ENCODE results near the gene MALT1.

Gene MALT1

GRCh38 chr18:58803978-58804377, 132.7 kb downstream of the MALT1 start:
- no peak overlapping the region for H2AFZ ChIP-seq (ENCODE audit: low read depth, low read length)
- H3K4me3 ChIP-seq (ENCODE audit: low read length), result no peak overlapping the region
- H3K27ac ChIP-seq (ENCODE audit: low read length), result no peak overlapping the region
- H3K79me2 ChIP-seq (ENCODE audit: low read length), result no peaks in the 10 kb centered on the region
- H3K36me3 ChIP-seq (replicated peaks; ENCODE audit: low read depth, low read length), result peaks cover 3% of the 10 kb centered on the region
- H3K4me1 ChIP-seq (ENCODE audit: low read length), result peaks cover 35% of the 10 kb centered on the region
- H3K27me3 ChIP-seq (ENCODE audit: low read depth, low read length), result no peaks in the 10 kb centered on the region
- H3K9ac ChIP-seq (ENCODE audit: low read length), result no peak overlapping the region
- H3K9me3 ChIP-seq (ENCODE audit: insufficient read depth, low read length), result peaks cover 3% of the 10 kb centered on the region
- no peak overlapping the region for H3K4me2 ChIP-seq (ENCODE audit: low read length)
- no peak for TF ChIP-seq EZH2phosphoT487 (IDR thresholded peaks at IDR 0.05; ENCODE audit: low read depth)
- TF ChIP-seq, protein P1, sequence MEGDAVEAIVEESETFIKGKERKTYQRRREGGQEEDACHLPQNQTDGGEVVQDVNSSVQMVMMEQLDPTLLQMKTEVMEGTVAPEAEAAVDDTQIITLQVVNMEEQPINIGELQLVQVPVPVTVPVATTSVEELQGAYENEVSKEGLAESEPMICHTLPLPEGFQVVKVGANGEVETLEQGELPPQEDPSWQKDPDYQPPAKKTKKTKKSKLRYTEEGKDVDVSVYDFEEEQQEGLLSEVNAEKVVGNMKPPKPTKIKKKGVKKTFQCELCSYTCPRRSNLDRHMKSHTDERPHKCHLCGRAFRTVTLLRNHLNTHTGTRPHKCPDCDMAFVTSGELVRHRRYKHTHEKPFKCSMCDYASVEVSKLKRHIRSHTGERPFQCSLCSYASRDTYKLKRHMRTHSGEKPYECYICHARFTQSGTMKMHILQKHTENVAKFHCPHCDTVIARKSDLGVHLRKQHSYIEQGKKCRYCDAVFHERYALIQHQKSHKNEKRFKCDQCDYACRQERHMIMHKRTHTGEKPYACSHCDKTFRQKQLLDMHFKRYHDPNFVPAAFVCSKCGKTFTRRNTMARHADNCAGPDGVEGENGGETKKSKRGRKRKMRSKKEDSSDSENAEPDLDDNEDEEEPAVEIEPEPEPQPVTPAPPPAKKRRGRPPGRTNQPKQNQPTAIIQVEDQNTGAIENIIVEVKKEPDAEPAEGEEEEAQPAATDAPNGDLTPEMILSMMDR (IDR thresholded peaks at IDR 0.05; ENCODE audit: low read depth, low read length), result peak; percentile 54
- no peaks in the 10 kb centered on the region for H4K20me1 ChIP-seq (ENCODE audit: insufficient read depth, low read length)

Measured in OCI-LY3 (cell line).